ENCODE results near the gene G2E3.
A peak's percentile ranks its signal among the peaks of the same experiment; 100 is the strongest.
"Not testable (repeated sequence)": the region's sequence is repeated elsewhere in the genome, so short reads cannot be mapped to it uniquely, and the experiment has no call there.

The G2E3 gene

GRCh38 chr14:30600922-30601918 is 42.3 kb downstream of the G2E3 start:
- no peak for DNase-seq (ENCODE audit: low read depth)
- TF ChIP-seq CTCF (IDR thresholded peaks at IDR 0.05; ENCODE audit: control insufficient read depth, insufficient read depth, low read depth, low read length, missing control alignments), result no peak
- no peak overlapping the region for H3K4me3 ChIP-seq (ENCODE audit: control insufficient read depth, low read depth, low read length)

- DNase-seq (ENCODE audit: low read depth), result no peak
- no peak for TF ChIP-seq CTCF (IDR thresholded peaks at IDR 0.05; ENCODE audit: control insufficient read depth, insufficient read depth, low read depth, low read length, missing control alignments)
Observed at GRCh38 chr14:30603402-30603801, 44.4 kb downstream of the G2E3 start.

GRCh38 chr14:30604696-30605095 is 45.7 kb downstream of the G2E3 start:
- DNase-seq (ENCODE audit: low read depth); H3K4me3 ChIP-seq (ENCODE audit: control insufficient read depth, low read depth, low read length): not testable (repeated sequence)

More at GRCh38 chr14:30603402-30603801, 44.4 kb downstream of the G2E3 start:
- no peak overlapping the region for H3K4me3 ChIP-seq (ENCODE audit: control insufficient read depth, low read depth, low read length)

- no peak for TF ChIP-seq CTCF (IDR thresholded peaks at IDR 0.05; ENCODE audit: control insufficient read depth, insufficient read depth, low read depth, low read length, missing control alignments)
- DNase-seq (ENCODE audit: low read depth), result no peak
- H3K4me3 ChIP-seq (ENCODE audit: control insufficient read depth, low read depth, low read length), result no peak overlapping the region
Observed at GRCh38 chr14:30607156-30607780, 48.3 kb downstream of the G2E3 start.

- DNase-seq (ENCODE audit: low read depth), result no peak
- no peak for TF ChIP-seq CTCF (IDR thresholded peaks at IDR 0.05; ENCODE audit: control insufficient read depth, insufficient read depth, low read depth, low read length, missing control alignments)
- H3K4me3 ChIP-seq (ENCODE audit: control insufficient read depth, low read depth, low read length), result no peak overlapping the region
Observed at GRCh38 chr14:30608533-30609006, 49.6 kb downstream of the G2E3 start.

GRCh38 chr14:30610787-30611343 is 51.9 kb downstream of the G2E3 start:
- DNase-seq (ENCODE audit: low read depth), result no peak
- no peak overlapping the region for H3K4me3 ChIP-seq (ENCODE audit: control insufficient read depth, low read depth, low read length)

More at GRCh38 chr14:30610787-30611343, 51.9 kb downstream of the G2E3 start:
- TF ChIP-seq CTCF (IDR thresholded peaks at IDR 0.05; ENCODE audit: control insufficient read depth, insufficient read depth, low read depth, low read length, missing control alignments), result peak; percentile 30
